HG02588 (cell line): ENCODE measurements around the gene GNG7.
"Not testable (repeated sequence)": the region's sequence is repeated elsewhere in the genome, so short reads cannot be mapped to it uniquely, and the experiment has no call there.

Source experiments
- ATAC-seq: cut with Tn5 transposase; IDR thresholded peaks from one replicate; pipeline ENCODE4 v1.9.1; 2021; ENCODE audit warnings: mild to moderate bottlenecking, moderate library complexity; ENCODE audit not compliant: unreplicated experiment

GNG7 gene

GRCh38 chr19:2493448-2493847 lies 209.0 kb downstream of the GNG7 start:
- ATAC-seq = not testable (repeated sequence)

DNA sequence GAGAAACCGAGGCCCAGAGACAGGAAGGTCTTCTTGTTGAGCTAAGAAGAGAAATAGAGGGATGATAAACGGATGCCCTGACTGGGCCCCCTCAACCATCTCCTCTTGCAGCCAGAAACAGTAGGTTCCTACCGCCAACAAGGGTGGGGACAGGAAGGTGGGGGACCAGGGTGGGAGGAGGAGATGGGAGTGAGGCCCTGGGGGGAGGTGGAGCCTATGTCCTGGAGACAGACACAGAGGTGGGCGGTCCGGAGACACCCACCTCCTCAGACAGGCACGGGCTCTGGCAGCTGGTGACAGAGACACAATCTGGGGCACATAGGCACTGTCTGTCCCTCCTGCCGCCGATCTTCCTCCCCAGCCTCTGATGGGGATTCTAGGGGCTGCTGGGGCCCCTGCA lies 209.6 kb downstream of the GNG7 start:
- ATAC-seq = no peak

- ATAC-seq = no peak
These were observed 211.2 kb downstream of the GNG7 start for GRCh38 chr19:2491130-2491801.

GRCh38 chr19:2490659-2491058 lies 211.8 kb downstream of the GNG7 start:
- no peak for ATAC-seq

- no peak for ATAC-seq
These were observed 213.4 kb downstream of the GNG7 start for GRCh38 chr19:2488942-2489731.

GRCh38 chr19:2488405-2488941 lies 214.0 kb downstream of the GNG7 start:
- ATAC-seq = no peak

GRCh38 chr19:2487842-2488241 lies 214.7 kb downstream of the GNG7 start:
- ATAC-seq = no peak

DNA sequence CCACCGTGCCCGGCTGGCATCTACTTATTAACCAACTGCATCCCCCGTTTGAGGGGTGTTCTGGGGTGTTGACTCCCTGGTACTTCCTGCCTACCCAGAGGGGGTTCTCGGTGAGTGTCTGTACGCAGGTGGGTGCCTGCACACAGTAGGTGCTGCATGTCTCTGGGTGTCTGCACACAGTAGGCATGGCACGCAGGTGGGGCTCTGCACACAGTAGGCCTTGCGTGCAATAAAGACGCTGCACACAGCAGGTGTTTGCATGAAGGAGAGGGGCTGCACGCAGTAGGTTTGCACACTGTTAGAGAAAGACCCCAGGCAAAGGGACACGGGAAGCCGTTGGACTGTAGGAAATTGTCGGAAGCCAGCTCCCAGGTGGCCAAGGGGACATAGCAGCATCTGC lies 215.4 kb downstream of the GNG7 start:
- ATAC-seq = no peak

- no peak for ATAC-seq
These were observed 217.1 kb downstream of the GNG7 start for GRCh38 chr19:2485428-2485827.

GRCh38 chr19:2484178-2484937 lies 218.1 kb downstream of the GNG7 start:
- ATAC-seq = no peak

DNA sequence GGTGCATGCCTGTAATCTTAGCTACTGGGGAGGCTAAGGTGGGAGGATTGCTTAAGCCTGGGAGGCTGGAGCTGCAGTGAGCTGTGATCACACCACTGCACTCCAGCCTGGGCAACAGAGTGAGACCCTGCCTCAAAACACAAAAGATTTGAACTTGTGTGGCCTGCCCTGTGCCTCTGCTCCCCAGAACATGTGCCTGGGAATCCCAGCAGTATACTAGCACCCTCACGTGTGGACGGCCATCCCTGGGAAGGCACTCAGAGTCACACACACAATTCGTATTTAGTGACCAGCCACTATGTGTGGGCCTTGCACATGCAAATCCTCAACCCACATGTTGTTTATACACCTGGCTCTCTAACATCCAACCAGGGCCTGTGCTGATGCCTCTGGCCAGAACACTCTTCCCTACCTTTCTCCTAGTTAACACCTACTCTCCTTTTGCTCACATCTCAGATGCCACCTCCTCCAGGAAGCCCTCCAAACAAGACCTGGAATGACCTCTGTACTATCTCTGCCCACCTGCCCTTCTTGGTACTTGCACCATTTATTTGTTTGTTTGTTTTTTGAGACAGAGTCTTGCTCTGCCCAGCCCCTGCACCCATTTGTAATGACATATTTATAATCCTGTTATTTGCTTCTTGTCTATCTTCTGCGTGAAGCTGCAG lies 218.9 kb downstream of the GNG7 start:
- no peak for ATAC-seq

DNA sequence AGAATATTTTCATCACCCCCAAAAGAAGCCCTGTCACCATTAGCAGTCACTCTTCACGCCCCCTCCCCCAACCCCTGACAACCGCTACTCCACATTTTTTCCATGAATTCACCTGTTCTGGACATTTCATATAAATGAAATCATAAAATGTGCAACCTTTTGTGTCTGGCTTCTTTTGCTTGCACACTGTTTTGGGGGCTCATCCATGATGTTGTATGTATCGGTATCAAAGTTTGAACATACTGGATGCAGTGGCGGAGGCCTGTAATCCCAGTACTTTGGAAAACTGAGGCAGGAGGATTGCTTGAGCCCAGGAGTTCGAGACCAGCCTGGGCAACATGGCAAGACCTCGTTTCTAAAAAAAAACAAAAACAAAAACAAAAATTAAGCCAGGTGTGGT lies 219.4 kb downstream of the GNG7 start:
- ATAC-seq = no peak

DNA sequence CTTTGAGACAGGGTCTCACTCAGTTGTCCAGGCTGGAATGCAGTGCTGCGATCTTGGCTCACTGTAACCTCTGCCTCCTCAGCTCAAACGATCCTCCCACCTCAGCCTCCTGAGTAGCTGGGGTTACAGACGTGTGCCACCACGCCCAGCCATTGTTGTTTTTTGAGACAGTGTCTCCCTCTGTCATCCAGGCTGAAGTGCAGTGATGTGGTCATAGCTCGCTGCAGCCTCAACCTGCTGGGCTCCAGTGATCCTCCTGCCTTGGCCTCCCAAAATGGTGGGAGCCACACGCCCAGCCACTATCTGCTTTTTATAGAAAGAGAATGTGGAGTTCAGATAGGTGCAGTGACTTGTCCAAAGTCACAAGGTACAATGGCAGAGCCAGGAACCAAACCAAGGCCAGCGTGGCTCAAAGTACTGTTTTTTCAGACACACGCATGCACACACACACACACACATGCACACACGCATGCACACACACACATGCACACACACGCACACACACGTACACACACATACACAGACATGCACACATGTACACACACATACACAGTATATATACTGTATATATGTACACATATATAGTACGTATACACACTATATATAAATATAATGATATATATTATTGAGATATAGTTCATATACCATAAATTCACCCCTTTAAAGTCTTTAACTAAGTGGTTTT lies 220.0 kb downstream of the GNG7 start:
- no peak for ATAC-seq

GRCh38 chr19:2481466-2481865 lies 221.0 kb downstream of the GNG7 start:
- ATAC-seq = no peak

DNA sequence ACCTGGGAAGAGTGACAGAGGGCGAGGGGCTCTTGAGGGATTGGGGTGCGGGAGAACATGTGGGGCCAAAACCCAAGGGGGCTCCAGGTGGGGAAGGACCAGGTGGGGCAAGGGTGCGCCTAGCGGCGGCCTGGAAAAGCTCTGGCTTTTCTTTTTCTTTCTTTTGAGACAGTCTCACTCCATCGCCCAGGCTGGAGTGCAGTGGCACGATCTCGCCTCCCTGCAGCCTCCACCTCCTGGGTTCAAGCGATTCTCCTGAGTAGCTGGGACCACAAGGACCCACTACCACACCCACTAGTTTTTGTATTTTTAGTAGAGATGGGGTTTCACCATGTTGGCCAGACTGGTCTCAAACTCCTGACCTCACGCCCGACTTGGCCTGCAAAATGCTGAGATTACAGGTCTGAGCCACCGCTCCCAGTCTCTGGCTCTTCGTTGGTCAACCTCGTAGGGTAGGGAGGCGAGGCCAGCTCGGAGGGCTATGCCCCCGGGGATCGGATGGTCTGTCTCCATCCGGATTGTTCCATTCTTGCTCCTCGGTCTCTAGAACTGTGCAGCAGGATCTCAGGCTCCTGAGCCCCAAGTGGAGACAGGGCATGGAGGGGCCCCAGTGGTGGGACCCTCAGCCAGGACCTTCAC lies 222.8 kb downstream of the GNG7 start:
- no peak for ATAC-seq

DNA sequence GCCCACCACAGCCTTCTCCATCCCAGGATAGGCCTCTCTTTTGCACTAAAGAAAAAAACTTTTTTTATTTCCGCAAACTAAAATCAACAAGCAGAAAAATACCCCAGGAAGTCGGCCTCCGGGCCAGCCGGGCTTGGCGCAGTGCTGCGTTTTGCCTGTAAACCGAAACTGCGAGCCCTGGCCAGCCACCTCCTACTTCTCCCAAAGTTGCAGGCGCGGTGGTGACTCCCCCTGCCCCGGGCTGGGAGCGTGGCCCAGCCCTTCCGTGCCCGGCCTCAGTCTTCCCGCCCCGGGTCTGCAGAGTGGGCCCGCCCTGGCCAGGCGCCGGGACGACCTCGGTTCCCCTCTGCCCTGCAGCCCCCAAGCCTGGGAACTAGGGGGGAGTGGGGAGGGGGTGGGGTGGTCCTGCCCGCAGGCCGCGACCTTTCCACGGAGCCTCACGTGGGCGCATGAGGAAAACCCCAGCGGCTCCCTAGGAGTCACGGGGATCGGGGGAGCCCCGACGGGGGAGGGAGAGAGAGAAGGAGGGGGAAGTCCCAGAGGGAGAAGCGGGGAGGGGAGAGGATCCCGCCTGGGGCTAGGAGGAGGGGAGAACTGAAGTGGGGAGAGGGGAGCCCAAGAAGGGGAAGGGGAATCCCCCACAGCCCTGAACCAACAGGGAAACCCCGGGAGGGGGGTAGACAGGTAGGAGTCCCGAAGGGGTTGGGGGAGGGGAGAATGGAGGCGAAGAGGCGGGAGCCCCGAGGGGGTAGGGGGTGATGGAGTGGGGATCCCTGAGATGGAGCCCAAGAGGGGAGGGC lies 223.5 kb downstream of the GNG7 start:
- no peak for ATAC-seq

DNA sequence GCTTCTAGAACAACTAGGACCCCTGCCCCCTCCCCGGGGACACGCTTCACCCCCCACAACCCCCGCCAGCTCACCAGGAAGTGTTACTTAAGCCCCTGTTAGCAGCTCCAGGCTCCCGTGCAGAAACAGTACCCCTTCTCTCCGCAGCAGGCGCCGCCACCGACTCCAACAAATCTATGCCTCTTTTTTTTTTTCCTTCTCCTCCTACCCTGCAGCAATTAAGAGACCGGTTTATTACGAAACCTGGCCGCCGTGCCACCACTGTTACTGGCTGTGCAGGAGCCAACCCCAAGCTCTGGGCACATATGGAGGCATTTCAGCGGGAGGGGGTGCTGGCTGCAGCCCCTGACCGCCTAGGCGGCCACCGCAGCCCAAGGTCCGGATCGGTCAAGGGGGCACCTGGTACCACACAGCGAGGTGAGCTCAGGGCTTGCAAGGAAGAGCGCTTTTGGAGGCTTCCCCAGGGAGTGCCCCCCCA lies 224.2 kb downstream of the GNG7 start:
- no peak for ATAC-seq

GRCh38 chr19:2477732-2478191 lies 224.7 kb downstream of the GNG7 start:
- no peak for ATAC-seq
